B cell (primary cell): ENCODE results near the gene RPL19. TPM values are rescaled to one million over a fixed set of nuclear protein-coding genes. Genes with fewer than 3 reads are reported as not detected.

ENCODE experiments used
- ATAC-seq: fragments of 200-7000 bp; cut with Tn5 transposase; one replicate; pipeline ENCODE4 v1.10.0; 2021; ENCODE audit warnings: low read depth, mild to moderate bottlenecking, moderate number of reproducible peaks, moderate library complexity
- CTCF ChIA-PET: fragments of 350-600 bp; sonication (Branson Sonifier 250); formaldehyde crosslinking; loops from one replicate; lab custom pipeline; 2021; ENCODE audit warnings: antibody characterized with exemption, inconsistent platforms; lab: Charles Lee
- POLR2A ChIA-PET: fragments of 350-600 bp; sonication (Branson Sonifier 250); formaldehyde crosslinking; loops from one replicate; lab custom pipeline; 2021; ENCODE audit warnings: antibody characterized with exemption; lab: Charles Lee
- DNase-seq: peaks from one replicate; pipeline ENCODE4 v3.0.0; 2013
- H2AFZ ChIP-seq: 2 replicates; pipeline ENCODE4 v1.6.1; 2012; ENCODE audit warnings: mild to moderate bottlenecking, low read depth, low read length; ENCODE audit not compliant: insufficient read depth, poor library complexity, severe bottlenecking
- H3K27ac ChIP-seq, 2 donors: 1 replicate in 1 of 2; 2 replicates in 1 of 2; pipeline ENCODE4 v1.5.1; 2012 to 2013; ENCODE audit warnings: low read length in 2 of 2, mild to moderate bottlenecking in 2 of 2, moderate library complexity in 1 of 2
- H3K27me3 ChIP-seq, 4 experiments: fragments of 200-600 bp in 1 of 4; sonication (generic) in 1 of 4; replicated peaks in 1 of 4; 1 replicate in 2 of 4; 2 replicates in 2 of 4; pipeline versions ENCODE4 v1.6.1 to v1.7.0; 2013 to 2016; ENCODE audit warnings: low read length in 3 of 4, mild to moderate bottlenecking in 2 of 4, mixed read lengths in 1 of 4, moderate library complexity in 1 of 4; ENCODE audit not compliant: insufficient read depth in 4 of 4, control insufficient read depth in 3 of 4; ENCODE audit errors: control extremely low read depth in 1 of 4
- H3K36me3 ChIP-seq, 2 experiments: replicated peaks in 1 of 2; 1 replicate in 1 of 2; 2 replicates in 1 of 2; pipeline versions ENCODE4 v1.6.1 to v1.7.1; 2013; ENCODE audit warnings: low read length in 1 of 2; ENCODE audit not compliant: insufficient read depth in 2 of 2, control insufficient read depth in 1 of 2; ENCODE audit errors: control extremely low read depth in 1 of 2, extremely low read depth in 1 of 2
- H3K4me1 ChIP-seq, 2 donors: fragments of 200-600 bp in 1 of 2; sonication (generic) in 1 of 2; 1 replicate in 1 of 2; 2 replicates in 1 of 2; pipeline versions ENCODE4 v1.5.1 to v1.6.1; 2013 to 2017; ENCODE audit warnings: low read length in 2 of 2; ENCODE audit not compliant: control insufficient read depth in 2 of 2, insufficient read depth in 2 of 2
- H3K4me2 ChIP-seq: replicated peaks from 2 replicates; pipeline ENCODE3; 2012; ENCODE audit warnings: mild to moderate bottlenecking, low read depth, low read length; ENCODE audit not compliant: poor library complexity, severe bottlenecking
- H3K4me3 ChIP-seq, 5 experiments: fragments of 200-600 bp in 1 of 5; sonication (generic) in 1 of 5; 1 replicate in 3 of 5; 2 replicates in 2 of 5; pipeline versions ENCODE4 v1.5.1 to v1.7.0; 2011 to 2016; ENCODE audit warnings: low read length in 4 of 5, mild to moderate bottlenecking in 4 of 5, low read depth in 2 of 5, control low read depth in 1 of 5, moderate library complexity in 1 of 5; ENCODE audit not compliant: insufficient read depth in 1 of 5; ENCODE audit errors: control extremely low read depth in 1 of 5, extremely low read depth in 1 of 5
- H3K79me2 ChIP-seq: fragments of 200-600 bp; sonication (generic); one replicate; pipeline ENCODE4 v1.6.0; 2016; ENCODE audit warnings: low read length; ENCODE audit not compliant: control insufficient read depth, insufficient read depth
- H3K9ac ChIP-seq: fragments of 200-600 bp; sonication (generic); 2 replicates; pipeline ENCODE4 v1.6.1; 2017; ENCODE audit warnings: mild to moderate bottlenecking, low read length, moderate library complexity
- H3K9me3 ChIP-seq, 3 donors: one replicate each; pipeline versions ENCODE4 v1.6.1 to v1.7.1; 2013; ENCODE audit warnings: low read length in 2 of 3; ENCODE audit not compliant: control insufficient read depth in 2 of 3, insufficient read depth in 1 of 3; ENCODE audit errors: control extremely low read depth in 1 of 3
- H4K20me1 ChIP-seq: 2 replicates; pipeline ENCODE4 v1.6.0; 2012; ENCODE audit warnings: mild to moderate bottlenecking, low read length; ENCODE audit not compliant: insufficient read depth, control insufficient read depth, poor library complexity, severe bottlenecking
- H3K27ac Mint-ChIP-seq: one replicate; pipeline ENCODE4 v1.8.0; 2021; ENCODE audit warnings: mixed read lengths
- H3K27me3 Mint-ChIP-seq: one replicate; pipeline ENCODE4 v1.8.0; 2021; ENCODE audit warnings: mixed read lengths
- H3K4me1 Mint-ChIP-seq: one replicate; pipeline ENCODE4 v1.8.0; 2021; ENCODE audit warnings: mixed read lengths
- H3K4me3 Mint-ChIP-seq: one replicate; pipeline ENCODE4 v1.8.0; 2021; ENCODE audit warnings: mixed read lengths
- H3K9me3 Mint-ChIP-seq: one replicate; pipeline ENCODE4 v1.8.0; 2022; ENCODE audit warnings: mixed read lengths; ENCODE audit not compliant: insufficient read depth
- CTCF ChIP-seq: fragments of 200-600 bp; IDR thresholded peaks from one replicate; pipeline ENCODE4 v1.8.0; 2022; ENCODE audit warnings: antibody characterized with exemption, mild to moderate bottlenecking
- EZH2 ChIP-seq: IDR thresholded peaks from 2 replicates; pipeline ENCODE4 v1.6.1; 2012; ENCODE audit warnings: borderline replicate concordance, low read depth, mild to moderate bottlenecking, moderate library complexity, low read length; ENCODE audit not compliant: insufficient read depth, poor library complexity, severe bottlenecking
- WGBS: methylation state at CpG from one replicate; pipeline ENCODE4 v1.1.5; 2013; ENCODE audit warnings: missing lambda C conversion rate; ENCODE audit not compliant: insufficient coverage; 5-methylcytosine and 5-hydroxymethylcytosine counted together
- intact Hi-C: fragments of 100-400 bp; cut with micrococcal nuclease; formaldehyde crosslinking; loops from one replicate; pipeline ENCODE4 v1.10.0; 2022
- polyA plus RNA-seq: library from polyadenylated mRNA; depleted of rRNA; stranded (reverse); fragments of >200 nt; gene quantifications from 2 replicates; pipeline ENCODE4 v1.2.3, GENCODE V29; 2012
- total RNA-seq, 2 donors: library from RNA; stranded (reverse); fragments of 120-200 nt in 1 of 2; gene quantifications; 1 replicate in 1 of 2; 2 replicates in 1 of 2; pipeline versions ENCODE4 v1.2.3 to v1.2.4, GENCODE V29; 2013 to 2022

RPL19 gene
- total and polyA plus RNA-seq, 2 donors (not counting 1 experiment from before 2014, with no cell fraction given), result 3,041 to 3,233 TPM

- Histone ChIP-seq H2AFZ (no peak overlapping the region), H3K9ac (no peak overlapping the region), H3K4me2 (no peak overlapping the region), H4K20me1 (peaks cover 7% of the 10 kb centered on the region), H3K4me3 (no peak overlapping the region), H3K4me1 (peaks cover 25 to 40% of the 10 kb centered on the region in 2 donors), H3K27me3 (no peaks in the 10 kb centered on the region), H3K79me2 (peaks cover 2% of the 10 kb centered on the region), H3K27ac (no peak overlapping the region), H3K9me3 (no peaks in the 10 kb centered on the region), H3K36me3 (no peaks in the 10 kb centered on the region)
- ChIA-PET CTCF (interaction anchor here (0.6 to 3.4 kb wide), 4 partner anchors 12 to 132 kb away, joined by 3 to 12 read pairs (median 8); no protein-coding TSS in a partner anchor), POLR2A (interaction anchor here (1.1 kb wide), 1 partner anchor 11 kb away, joined by 3 read pairs; no protein-coding TSS in a partner anchor)
- H3K27ac Mint-ChIP-seq, result peak overlapping the region; percentile 32
- no peak for TF ChIP-seq CTCF
- TF ChIP-seq EZH2, result no peak
- no peaks in the 10 kb centered on the region for H3K9me3 Mint-ChIP-seq
- no peaks in the 10 kb centered on the region for H3K27me3 Mint-ChIP-seq
- intact Hi-C loops, result loop anchor here (5.0 kb wide), 1 partner anchor 43 kb away; the partner anchor contains the start of gene PLXDC1
- H3K4me1 Mint-ChIP-seq, result peaks cover 31% of the 10 kb centered on the region
- H3K4me3 Mint-ChIP-seq, result peak overlapping the region; percentile 80
- WGBS, result 100% methylated on average over 3 of the region's 10 CpGs
- ATAC-seq, result no peak
- DNase-seq, result no peak
Measured at GRCh38 chr17:39194985-39195524, 5.0 kb upstream of the RPL19 start.

GRCh38 chr17:39195568-39196160, 4.4 kb upstream of the RPL19 start:
- DNase-seq (peak; percentile 46), ATAC-seq (no peak)
- H3K4me1 Mint-ChIP-seq, result peaks cover 34% of the 10 kb centered on the region
- peak overlapping the region; percentile 80 for H3K4me3 Mint-ChIP-seq
- POLR2A ChIA-PET, result interaction anchor here (0.6 to 1.1 kb wide), 2 partner anchors 11 to 736 kb away, joined by 3 to 6 read pairs; no protein-coding TSS in a partner anchor
- Histone ChIP-seq H3K9ac (no peak overlapping the region), H3K4me2 (peak overlapping the region; percentile 98), H3K27me3 (no peaks in the 10 kb centered on the region), H3K36me3 (no peaks in the 10 kb centered on the region), H2AFZ (peak overlapping the region; percentile 22), H4K20me1 (peaks cover 7% of the 10 kb centered on the region), H3K4me1 (peaks cover 25 to 41% of the 10 kb centered on the region in 2 donors), H3K9me3 (no peaks in the 10 kb centered on the region), H3K79me2 (peaks cover 8% of the 10 kb centered on the region), H3K4me3 (no peak overlapping the region), H3K27ac (no peak overlapping the region)
- WGBS, result 10% methylated on average over 7 of the region's 8 CpGs
- TF ChIP-seq CTCF (no peak), EZH2 (no peak)
- intact Hi-C loops, result loop anchor here (5.0 kb wide), 1 partner anchor 43 kb away; the partner anchor contains the start of gene PLXDC1
- H3K9me3 Mint-ChIP-seq, result no peaks in the 10 kb centered on the region
- CTCF ChIA-PET, result interaction anchor here (0.6 to 3.4 kb wide), 4 partner anchors 11 to 131 kb away, joined by 3 to 12 read pairs (median 9); no protein-coding TSS in a partner anchor
- no peaks in the 10 kb centered on the region for H3K27me3 Mint-ChIP-seq
- H3K27ac Mint-ChIP-seq, result peak overlapping the region; percentile 15
